ENCODE data around the gene OTOGL.

GRCh38 chr12:80239867-80240266 is 140.5 kb downstream of the OTOGL start:
- no peak for TF ChIP-seq CTCF (IDR thresholded peaks at IDR 0.05 in 4 of 5, conservative IDR thresholded peaks at IDR 0.05 in 1 of 5)
- TF ChIP-seq POLR2A (IDR thresholded peaks at IDR 0.05): no peak
